Kidney capillary endothelial cell (primary cell): ENCODE data around the gene SPATS1.
A peak's percentile ranks its signal among the peaks of the same experiment; 100 is the strongest.

Experiments used
- DNase-seq: peaks from one replicate; pipeline ENCODE4 v3.0.0-alpha.2; 2018; ENCODE audit warnings: low spot score

The SPATS1 gene, protein sequence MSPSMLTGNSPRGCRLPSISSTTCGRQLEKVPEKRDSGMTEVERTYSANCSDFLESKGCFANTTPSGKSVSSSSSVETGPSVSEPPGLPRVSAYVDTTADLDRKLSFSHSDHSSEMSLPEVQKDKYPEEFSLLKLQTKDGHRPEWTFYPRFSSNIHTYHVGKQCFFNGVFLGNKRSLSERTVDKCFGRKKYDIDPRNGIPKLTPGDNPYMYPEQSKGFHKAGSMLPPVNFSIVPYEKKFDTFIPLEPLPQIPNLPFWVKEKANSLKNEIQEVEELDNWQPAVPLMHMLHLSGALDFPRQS

DNA sequence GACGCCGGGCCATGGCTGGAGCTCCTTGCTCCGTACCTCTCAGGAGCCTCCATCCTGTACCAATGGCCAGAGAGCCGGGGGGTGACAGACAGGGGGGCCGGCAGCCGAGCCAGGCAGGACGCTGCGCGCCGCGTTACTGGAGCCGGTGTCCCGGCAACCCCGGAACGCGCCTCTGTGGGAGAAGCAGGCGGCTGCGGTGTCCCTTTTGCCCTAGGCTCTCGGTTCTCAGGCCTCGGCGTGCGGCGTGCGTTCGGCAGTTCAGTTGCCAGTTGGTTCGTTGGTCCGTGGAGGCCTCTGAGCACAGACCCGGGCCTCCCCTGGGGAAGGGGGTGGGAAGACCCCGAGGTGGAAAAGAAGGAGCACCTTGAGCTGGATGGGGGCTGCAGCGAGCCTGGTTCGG lies at the start of gene SPATS1:
Gene SPATS1, plus strand, starts transcription at position 162 of the 400 bp plus-strand sequence. CDS start 446 bp downstream, outside the sequence.
- DNase-seq: no peak

GRCh38 chr6:44292661-44293365 lies 49.6 kb upstream of the SPATS1 start:
- DNase-seq: no peak

- no peak for DNase-seq
These were observed 47.3 kb upstream of the SPATS1 start for GRCh38 chr6:44294832-44295791.

DNA sequence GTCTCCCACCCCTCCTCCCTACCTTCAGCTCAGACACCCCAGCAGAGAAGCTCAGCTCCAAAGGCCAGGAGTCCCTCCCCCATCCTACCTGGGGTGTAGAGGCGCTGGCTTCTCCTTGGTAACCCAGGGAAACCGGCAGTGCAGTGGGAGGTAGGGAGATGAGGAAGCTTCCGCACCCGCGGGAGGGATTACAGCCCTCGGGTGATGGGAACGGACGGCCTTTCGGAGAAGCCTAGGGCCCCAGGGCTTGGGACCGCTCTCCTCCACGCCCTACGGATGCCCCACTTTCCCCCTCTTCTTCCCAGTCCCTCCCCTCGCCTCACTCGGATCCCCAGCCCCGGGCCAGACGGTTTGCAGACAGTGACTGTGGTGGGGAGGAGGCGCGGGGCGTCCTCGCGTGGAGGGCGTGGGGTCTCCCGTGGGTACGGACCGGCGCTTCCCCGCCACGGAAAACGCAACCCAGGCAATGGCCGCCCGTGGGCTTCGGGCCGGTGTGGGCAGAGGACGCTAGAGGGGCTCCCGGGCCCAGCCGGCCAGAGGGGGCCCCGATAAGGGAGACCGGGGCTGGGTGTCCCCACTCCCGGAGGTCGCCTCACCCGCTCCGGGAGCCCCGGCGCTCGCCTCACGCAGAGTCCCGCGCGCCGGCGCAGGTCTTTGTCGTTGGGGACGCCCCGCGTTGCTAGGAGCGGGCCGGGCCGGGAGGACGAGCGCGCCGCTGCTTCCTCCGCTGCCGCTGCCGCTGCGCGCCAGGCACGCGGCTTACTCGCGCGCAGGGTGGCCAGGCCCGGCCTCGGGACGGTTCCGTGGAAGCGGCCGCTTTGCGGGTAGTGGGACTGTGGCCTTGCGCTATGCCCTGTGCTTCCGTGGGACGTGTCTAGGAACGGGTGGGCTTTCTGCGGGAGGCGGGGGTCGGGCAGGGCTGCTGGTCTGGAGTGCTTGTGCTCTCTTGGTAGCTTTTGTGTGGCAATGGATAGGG lies 45.1 kb upstream of the SPATS1 start:
- no peak for DNase-seq

- DNase-seq: no peak
These were observed 44.2 kb upstream of the SPATS1 start for GRCh38 chr6:44298055-44298803.

- DNase-seq: no peak
These were observed 43.6 kb upstream of the SPATS1 start for GRCh38 chr6:44298864-44299263.

- no peak for DNase-seq
These were observed 42.1 kb upstream of the SPATS1 start for GRCh38 chr6:44300292-44300823.

- DNase-seq: no peak
These were observed 41.3 kb upstream of the SPATS1 start for GRCh38 chr6:44301106-44301505.

GRCh38 chr6:44301782-44302564 lies 40.5 kb upstream of the SPATS1 start:
- no peak for DNase-seq

- DNase-seq: no peak
These were observed 39.6 kb upstream of the SPATS1 start for GRCh38 chr6:44302856-44303255.

DNA sequence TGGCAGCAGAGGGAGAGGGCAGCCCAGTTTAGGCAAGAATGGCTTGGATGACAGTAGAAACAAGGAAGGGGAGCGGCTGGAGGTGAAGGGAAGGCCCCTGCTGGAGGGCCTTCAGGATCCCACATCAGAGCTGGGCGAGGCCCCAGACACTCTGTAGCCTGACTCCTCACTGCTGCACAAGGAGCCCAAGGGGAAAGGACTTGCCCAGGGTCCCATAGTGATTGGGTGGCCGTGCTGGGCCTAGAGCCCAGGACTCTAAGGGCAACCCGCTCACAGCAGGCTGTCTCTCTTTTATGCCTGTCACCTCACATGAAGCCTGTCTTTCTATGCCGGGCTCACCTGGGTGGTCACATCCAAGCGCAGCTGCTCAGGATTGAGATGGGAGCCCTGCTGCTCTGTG lies 38.6 kb upstream of the SPATS1 start:
- no peak for DNase-seq

- peak; percentile 44 for DNase-seq
These were observed 37.9 kb upstream of the SPATS1 start for GRCh38 chr6:44304282-44305199.

DNA sequence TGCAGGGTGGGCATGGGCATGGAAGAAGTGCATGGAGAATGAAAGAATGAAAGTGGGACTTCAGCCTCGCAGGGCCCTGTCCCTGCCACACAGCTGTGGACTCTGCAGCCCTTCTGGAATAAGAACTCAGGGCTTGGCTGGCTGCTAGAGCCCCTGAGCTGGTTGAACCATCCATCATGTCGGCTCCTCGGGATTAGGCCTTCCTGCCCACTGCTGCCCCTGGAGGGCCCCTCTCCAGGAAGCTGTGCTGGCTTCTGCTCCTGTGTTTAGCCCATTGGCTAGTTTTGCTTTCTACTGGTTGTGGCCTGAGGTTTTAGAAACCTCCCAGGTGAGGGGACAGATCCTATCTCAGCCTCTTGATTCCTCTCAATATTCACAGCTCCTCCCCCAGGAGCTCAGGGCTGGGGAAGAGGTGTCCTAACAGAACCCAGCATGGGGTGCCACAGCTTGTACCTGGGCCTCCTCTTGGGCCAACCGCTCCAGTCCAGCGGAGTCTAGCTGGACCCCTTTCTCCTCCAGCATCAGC lies 37.2 kb upstream of the SPATS1 start:
- DNase-seq: no peak

- no peak for DNase-seq
These were observed 35.7 kb upstream of the SPATS1 start for GRCh38 chr6:44306710-44307109.

- no peak for DNase-seq
These were observed 35.2 kb upstream of the SPATS1 start for GRCh38 chr6:44307217-44307616.

- DNase-seq: no peak
These were observed 33.4 kb upstream of the SPATS1 start for GRCh38 chr6:44309092-44309491.

- DNase-seq: no peak
These were observed 32.8 kb upstream of the SPATS1 start for GRCh38 chr6:44309631-44310030.

DNA sequence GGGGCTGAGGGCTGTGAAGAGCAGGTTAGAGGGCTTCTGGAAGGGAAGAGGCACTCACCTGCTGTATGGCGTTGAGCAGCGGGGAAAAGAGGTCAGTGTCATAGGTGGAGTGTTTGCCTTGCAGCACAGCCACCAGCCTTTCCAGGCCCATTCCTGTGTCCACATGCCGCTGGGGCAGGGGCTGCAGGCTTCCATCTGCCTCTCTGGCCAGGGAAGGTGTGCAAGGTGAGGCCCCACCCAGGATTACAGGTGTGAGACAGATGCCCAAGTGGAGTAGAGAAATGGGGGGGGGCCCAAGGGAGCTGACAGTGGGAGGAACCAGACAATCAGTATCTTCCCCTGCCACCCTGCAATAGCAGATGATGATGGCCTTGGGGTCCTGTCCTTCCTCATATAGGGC lies 32.2 kb upstream of the SPATS1 start:
- DNase-seq: no peak
